Left cardiac atrium (tissue), 4 donors: ENCODE data around the gene TERC. TPM values are rescaled to one million over a fixed set of nuclear protein-coding genes. Genes with fewer than 3 reads are reported as not detected.
"Not testable (repeated sequence)": the region's sequence is repeated elsewhere in the genome, so short reads cannot be mapped to it uniquely, and the experiment has no call there.

Source experiments
- ATAC-seq, 2 donors: fragments of 200-7000 bp; cut with Tn5 transposase; one replicate each; pipeline ENCODE4 v1.9.1; 2020; ENCODE audit warnings: mild to moderate bottlenecking in 2 of 2, moderate library complexity in 2 of 2
- DNase-seq: peaks from one replicate; pipeline ENCODE4 v3.0.0-alpha.2; 2020
- intact Hi-C, 2 donors: fragments of 100-400 bp; cut with DNase I; formaldehyde crosslinking; loops; one replicate each; pipeline versions ENCODE4 v1.14.1 to v1.15.1; 2022 to 2023
- total RNA-seq, 2 donors: library from RNA; stranded (reverse); fragmentation: NEBNext Ultra II Directional; extraction: Animal tissue kit (Norgen Biotek cat#: 25700); gene quantifications; one replicate each; pipeline ENCODE4 v1.2.1, GENCODE V29; 2021
- donor health status: DM: no; HTN: yes; CAD: no.
- donor health status: DM: no; HTN: yes; CAD: no; lungs with severe emphysema.
- donor health status: DM: yes; HTN: yes; CAD: no.
- donor health status: Dilated cardiomyopathy.

The TERC gene
- total RNA-seq, 2 donors from 2014 or later, result 1.7 to 7.2 TPM

DNA sequence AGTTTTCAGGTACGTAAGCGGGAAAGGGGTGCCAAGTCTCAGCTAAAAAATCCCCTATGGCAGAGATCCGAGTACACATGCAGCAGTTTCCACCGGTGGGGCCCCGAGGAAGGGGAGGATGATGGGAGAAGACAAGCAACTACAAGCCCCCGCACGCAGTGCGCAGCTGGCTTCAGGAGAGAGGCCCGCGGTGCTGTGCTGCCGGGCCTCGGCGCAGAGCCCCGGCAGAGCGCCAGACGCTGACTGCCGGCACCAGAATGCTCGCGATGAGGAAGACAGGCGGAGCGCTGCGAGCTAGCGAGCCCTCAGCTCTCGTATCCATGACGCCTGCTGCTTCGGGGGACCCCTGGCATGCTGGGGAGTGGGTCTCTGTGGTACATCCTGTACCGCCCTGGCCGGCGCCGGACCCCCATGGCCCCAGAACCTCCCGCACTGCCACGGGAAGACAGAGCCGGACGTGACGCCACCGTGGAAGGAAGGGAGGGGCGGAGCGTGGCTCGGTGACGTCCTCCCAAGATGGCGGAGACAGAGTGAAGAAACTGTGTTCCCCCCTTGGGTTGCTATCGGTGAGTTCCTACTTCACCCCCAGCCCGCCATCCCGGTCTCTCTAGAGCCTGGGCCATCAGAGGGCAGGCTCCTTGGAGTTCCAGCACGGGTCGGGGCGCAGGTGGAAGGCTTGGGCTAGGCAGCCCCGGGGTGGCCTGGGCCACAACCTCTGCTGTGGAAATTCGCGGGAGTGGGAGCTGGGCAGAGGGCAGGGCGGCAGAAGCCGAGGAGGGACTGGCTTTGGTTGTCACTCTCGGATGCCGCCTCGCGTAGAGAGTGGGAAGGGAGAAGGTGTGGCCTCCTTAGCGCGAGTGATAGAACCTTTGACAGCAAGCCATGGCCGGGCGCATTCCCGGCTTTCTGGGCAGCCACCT is 8.3 kb upstream of the TERC start, which contains the start of gene MYNN:
MYNN (plus strand) TSS at position 500 of the 920 bp plus-strand sequence. CDS start 900 bp downstream, outside the sequence.
- ATAC-seq, result peak; percentile 93 to 96
- intact Hi-C loops, result no loop called here
- peak; percentile 94 for DNase-seq

DNA sequence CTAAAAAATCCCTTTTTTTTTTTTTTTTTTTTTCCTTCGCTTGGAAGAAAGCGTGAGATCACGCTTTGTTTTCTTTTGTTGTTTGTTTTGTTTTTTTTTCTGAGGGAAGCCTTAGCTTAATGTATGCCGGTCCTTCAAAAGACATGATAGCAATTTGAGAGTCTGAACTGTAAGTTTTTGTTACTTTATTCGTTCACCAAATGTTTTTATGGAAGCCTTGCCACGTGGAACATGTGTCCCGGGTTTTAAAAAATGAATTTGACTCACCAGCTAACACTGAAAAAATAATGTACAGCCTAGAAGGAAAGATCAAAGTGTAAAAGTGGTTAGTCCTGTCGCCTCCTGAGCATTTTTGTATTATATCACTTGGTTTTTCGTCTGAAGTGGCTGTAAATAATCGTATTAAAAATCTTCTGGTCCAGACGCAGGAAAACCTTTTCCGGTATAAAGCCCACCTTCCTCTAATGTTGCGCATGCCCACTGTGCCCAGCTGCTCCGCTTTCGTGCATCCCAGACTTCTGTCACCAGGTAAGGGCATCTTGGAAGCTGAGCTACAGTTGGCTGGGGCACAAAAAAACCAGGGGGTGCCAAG is 7.5 kb upstream of the TERC start:
- ATAC-seq (peak; percentile 69 to 80), DNase-seq (peak; percentile 77)
- intact Hi-C loops, result no loop called here

DNA sequence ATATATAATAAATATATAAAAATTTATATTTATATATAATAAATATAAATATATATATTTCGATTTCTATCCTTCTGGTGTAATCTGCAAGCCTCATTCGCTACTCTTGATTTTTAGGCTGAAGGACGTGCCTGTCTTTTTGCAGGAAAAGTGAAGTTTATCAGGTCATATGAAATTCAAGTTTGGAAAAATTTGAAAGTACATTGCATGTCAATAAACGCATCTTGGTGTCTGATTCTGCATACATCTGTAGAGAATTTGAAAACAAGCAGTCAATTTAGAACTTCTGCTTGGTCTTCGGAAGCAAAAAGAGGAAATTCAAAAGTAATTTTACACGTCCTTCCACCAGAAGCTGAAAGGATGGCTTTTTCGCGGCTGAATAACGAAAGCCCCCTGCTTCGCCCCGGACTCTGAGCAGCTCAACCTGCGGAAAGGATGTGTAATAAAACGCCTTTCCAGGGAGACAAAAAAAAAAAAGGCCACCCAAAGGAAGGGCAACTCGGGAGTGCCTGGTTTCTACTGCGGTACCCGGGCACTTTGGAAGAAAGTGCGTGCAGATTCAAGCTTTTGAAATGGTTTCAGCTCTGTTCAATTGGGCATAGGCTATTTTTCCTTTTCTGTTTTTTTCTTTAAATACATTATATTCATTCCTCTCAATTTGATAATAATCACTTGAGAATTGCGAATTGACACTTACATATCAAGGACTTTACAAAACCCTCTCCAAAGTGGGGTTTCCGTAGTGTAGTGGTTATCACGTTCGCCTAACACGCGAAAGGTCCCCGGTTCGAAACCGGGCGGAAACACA is 6.8 kb upstream of the TERC start:
- DNase-seq (peak; percentile 58), ATAC-seq (peak; percentile 32 to 49)
- intact Hi-C loops, result no loop called here

DNA sequence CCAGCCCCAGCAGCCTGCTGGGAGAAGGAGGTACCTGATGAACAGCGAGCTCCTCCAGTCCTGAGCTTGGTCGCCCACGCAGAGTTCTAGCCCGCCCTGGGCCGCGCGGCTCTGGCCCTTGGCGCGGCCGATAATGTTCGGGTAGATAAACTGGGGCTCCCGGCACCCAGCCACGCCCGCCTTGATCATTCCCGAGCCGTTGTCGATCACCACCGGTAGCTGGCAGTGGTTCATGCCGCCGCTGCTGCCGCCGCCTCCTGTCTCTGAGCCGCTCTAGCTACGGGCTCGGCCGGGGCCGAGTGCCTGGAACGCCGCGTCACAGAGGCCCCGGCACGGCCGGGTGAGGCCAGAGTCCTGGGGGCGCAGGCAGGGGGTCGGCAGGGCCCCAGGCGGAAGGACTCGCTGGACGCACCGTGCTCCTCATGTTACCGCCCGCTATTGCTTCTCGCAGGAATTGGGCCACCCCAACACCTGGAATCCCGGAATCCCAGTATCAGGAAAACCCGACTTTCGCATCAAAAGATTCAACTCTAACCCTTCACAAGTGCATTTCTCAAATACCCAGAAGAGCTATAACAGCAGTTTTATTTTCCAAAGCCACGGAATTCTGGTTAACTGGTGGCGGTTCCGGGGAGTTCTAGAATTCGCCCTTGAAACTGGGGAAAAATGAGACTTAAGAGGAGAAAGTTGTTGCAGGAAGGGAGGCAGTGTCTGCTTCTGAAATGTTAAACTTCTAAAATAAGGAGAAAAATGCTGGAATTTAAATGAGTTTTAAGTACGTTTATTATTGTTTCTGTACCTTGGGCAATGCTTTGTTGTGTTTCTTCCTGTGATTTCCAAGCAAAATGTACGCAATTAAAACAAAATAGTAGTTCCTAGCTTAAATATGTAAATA is 4.7 kb upstream of the TERC start, which contains the start of gene ACTRT3:
ACTRT3 (minus strand) TSS at position 275 of the 895 bp plus-strand sequence; CDS start at position 234, 41 bp downstream.
- peak; percentile 6 to 8 for ATAC-seq
- DNase-seq, result peak; percentile 84
- intact Hi-C loops, result no loop called here

DNA sequence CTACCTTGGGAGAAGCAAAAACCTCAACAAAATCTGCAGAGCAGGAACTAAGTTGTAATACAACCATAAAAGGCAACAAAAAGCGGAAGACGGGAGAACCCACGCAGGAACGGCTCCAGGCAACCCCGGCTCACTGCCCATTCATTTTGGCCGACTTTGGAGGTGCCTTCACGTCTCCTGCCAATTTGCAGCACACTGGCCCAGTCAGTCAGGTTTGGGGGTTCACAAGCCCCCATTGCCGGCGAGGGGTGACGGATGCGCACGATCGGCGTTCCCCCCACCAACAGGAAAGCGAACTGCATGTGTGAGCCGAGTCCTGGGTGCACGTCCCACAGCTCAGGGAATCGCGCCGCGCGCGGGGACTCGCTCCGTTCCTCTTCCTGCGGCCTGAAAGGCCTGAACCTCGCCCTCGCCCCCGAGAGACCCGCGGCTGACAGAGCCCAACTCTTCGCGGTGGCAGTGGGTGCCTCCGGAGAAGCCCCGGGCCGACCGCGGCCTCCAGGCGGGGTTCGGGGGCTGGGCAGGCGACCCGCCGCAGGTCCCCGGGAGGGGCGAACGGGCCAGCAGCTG is 463 bp downstream of the TERC start:
- peak; percentile 77 for DNase-seq
- peak; percentile 73 to 75 for ATAC-seq
- intact Hi-C loops, result loop anchor here in 1 of 2 donors (5.0 kb wide), 1 partner anchor 203 kb away; the partner anchor contains the start of gene SEC62

DNA sequence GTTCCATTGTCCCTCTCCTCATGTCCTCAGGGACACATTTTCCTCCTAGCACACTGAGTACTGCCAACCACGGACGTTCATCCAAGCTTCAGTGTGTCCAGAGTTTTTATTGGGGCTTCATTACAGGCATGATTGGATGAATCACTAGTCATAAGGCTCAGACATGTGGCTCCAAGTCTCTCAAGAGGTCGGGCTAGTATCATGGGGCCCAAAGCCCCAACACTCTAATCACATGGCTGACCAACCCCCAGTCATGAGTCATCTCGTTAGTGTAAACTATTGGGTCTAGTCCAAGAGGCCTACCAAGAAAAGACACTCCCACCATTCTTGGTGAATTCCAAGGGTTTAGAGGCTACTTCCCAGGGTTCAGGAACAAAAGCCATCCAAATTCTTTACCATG is 4.4 kb downstream of the TERC start:
- DNase-seq, result no peak
- no peak for ATAC-seq
- intact Hi-C loops, result loop anchor here in 1 of 2 donors (5.0 kb wide), 1 partner anchor 207 kb away; the partner anchor contains the start of gene SEC62

DNA sequence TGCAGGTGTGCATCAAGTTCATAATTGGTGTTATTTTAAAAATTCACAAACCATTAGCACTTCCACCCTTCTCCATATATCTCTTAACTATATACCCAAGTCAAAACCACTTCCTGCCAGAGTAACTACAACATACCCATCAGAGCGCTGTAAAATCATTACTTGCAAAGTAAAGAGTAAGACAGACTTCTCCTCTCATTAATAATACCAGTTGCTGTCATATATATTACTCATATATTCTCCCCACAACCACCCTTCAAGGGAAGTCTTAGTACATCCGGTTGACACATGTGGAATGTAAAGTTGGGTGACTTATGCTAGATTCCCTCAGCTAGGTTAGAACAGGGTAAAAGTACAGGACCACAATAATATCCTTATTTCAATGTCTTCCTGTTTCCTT is 5.6 kb downstream of the TERC start:
- DNase-seq (no peak), ATAC-seq (no peak)
- intact Hi-C loops, result no loop called here

DNA sequence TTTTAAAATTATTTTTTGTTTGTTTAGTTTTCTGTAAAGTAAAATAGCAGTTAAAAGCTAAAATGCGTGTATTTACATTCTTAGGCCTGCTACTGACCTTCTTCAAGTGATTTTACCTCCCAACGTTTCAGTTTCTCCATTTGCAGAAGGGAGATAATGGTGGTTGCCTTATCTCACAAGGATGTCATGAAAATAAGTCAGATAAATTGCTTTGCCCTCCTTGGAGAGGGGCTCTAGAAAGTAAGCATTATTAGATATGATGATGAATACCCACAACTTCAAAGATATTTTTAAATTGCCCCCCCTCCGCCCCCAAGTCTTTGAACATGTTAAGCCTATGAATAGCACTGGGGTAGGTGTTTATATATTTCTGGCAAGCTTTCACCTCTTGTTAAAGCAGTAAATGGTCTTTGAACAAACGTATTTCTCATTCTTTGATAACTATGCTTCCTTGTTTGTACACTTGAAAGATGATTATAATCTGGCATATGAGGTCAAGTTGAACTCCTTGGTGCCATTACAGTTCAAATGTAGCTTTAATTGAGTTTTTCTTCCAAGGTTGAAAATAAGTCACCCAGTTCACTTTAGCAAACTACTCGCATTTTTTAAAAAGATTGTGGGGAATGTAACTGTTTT is 6.4 kb downstream of the TERC start:
- DNase-seq, result no peak
- intact Hi-C loops, result no loop called here
- no peak for ATAC-seq

DNA sequence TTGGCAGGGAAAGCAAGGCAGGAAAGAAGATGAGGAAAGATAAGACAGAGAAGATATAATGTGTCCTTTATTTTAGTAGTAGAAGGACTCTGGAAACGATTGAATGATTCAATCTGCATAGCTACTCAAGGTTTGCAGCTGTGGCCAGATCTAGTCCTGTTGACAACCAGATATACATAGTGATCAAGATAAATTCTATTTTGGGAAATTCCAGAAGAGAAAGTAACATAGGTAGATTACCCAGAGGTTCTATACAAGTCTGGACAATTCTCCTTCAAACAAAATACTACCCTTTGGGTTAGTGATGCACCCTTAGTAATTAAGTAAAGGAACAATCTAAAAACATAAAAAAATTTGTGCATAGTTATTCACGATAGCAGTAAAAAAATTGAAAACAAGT is 9.4 kb downstream of the TERC start:
- ATAC-seq (no peak), DNase-seq (no peak)
- intact Hi-C loops, result no loop called here

DNA sequence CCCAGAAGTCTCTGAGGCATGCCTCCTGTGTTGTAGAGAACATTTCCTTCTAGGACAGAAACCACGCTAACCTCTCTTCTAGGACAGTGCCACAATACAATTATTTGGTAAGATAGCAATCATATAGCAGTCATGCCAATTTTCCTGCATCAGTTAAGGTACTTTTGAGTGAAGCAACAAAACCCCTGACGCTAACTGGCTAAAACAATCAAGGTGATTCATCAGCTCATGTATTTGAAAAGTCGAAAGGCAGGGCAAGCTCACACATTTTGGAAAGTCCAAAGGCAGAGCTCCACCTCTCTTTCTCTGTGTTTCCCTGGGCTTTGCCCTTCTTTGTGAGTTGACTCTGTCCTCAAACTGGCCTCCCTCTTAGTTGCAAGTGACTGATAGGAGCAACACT is 10.1 kb downstream of the TERC start:
- no peak for ATAC-seq
- no peak for DNase-seq
- intact Hi-C loops, result no loop called here

DNA sequence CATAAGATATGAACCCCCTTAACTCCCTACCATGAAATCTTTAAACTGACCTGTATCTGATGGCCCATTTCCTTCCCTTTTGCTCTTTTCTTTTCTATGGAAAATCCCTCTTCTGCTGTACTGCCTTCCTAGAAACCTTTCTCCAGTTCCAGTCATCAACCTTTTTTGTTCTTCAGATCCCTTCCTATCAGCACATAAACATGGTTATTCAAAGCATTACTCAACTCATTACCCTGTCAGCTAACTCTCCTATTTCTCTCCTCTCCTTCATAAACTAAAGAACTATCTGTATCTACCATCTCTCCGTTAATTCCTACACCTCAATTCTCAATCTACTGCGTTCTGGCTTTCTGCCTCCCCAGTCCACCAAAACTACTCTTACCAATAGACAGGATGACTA is 13.0 kb downstream of the TERC start:
- DNase-seq (no peak), ATAC-seq (no peak)
- intact Hi-C loops, result no loop called here

DNA sequence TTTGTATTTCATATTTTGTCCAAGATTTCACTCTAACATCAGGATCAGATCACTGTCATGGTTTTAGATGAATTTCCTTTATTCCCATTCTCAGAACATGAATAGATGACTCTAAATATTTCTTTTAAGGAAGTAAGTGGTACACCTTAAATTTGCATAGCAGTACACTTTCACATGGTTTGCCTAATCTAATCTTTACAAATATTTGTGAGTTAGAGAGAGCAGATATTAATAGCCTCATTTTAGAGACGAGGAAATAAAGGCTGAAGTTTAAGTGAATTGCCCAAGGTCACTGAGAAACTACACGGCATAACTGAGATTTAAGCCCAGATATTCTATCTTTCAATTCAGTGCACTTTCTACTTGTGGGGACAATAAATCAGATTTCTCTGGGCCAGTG is 14.2 kb downstream of the TERC start:
- ATAC-seq (no peak), DNase-seq (no peak)
- intact Hi-C loops, result no loop called here

DNA sequence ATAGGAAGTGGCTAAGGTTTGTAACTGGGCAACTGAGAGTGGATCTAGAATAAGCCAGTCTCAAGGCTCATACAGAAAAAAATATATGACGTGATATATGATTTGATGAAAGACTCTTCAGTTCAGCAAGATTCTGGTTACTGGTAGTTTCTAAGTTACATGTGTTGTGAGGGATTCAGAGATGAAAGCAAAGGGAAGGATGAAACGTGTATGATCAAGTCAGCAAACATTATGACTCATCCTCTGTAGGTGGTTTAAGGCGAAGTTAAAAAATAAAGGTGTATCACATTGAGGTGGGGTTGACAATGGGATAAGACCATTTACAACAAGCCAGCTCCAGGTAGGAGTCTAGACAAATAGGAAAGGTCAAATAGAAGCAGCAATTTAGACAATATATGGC is 16.2 kb downstream of the TERC start:
- ATAC-seq (no peak), DNase-seq (no peak)
- intact Hi-C loops, result no loop called here

DNA sequence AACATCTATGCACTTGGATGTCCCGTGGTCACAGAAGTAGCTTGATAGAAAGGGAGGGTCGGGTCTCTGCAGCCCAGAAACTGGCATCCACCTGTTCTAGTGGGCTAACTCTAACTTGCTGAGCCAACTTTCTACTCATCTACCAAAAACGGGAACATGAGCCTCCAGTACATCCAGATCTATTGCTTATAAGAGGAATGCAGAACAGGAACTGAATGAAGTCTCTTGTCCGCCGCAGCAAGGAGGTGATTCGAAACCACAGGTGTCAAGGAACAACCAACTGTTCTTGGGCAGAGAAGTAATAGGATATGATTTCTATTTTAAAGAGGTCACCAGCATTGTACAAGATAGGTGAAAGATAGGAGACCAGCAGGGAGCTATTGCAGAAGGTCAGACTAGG is 17.9 kb downstream of the TERC start:
- intact Hi-C loops, result no loop called here
- DNase-seq, result no peak
- no peak for ATAC-seq

DNA sequence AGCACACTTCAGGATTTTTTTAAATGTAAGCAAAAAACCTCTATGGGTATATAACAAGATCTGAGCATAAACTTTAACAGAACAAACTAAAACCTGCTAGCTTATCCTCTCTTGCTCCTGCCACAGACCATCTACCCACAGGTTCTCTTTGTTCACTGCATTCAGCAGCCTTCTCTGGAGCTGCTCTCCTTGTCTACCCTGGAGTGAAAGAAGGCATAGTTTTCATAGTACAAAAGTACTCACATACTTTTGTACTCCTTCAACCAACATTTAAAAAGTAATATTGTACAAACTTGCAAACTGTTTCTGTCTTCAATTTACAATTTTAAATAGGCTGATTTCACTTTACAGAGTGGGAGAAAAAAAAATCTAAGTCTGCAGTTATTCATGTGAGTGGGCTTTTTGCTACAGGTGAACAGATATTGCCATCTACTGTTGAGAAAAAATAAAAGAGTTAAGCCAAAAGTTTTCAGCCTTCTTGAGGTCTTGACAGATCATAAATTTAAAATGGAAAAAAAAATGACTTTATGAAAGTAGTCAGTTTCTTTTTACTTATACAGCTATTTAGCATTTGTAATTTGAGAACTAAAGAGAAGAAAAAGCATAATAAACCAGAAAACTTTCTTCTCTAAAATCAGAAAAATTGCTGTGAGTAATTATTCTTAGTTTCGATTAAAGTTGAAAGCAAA is 20.4 kb downstream of the TERC start:
- ATAC-seq, result no peak
- no peak for DNase-seq

DNA sequence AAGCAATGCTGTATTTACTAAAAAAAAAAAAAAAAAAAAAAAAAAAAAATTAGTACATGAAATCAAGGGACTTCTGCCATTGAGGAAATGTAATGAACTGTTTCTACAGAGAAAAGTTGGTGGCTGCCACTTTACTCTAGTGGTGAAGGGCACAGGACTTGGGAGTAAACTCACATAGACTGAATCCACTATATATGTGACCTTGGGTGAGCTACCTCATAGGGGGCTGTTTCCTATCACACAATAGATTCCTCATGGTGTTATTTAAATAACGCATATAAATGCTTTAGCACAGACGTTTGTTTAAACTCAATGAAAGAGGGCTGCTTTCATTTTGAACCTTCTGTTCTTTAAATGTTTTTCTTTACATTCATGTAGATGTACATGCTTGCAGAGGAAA is 25.8 kb downstream of the TERC start:
- ATAC-seq (no peak), DNase-seq (no peak)
- intact Hi-C loops, result no loop called here

More for the DNA sequence above, 20.4 kb downstream of the TERC start:
- intact Hi-C loops, result loop anchor here in 1 of 2 donors (5.0 kb wide), 2 partner anchors 597 to 882 kb away; no protein-coding TSS in a partner anchor

DNA sequence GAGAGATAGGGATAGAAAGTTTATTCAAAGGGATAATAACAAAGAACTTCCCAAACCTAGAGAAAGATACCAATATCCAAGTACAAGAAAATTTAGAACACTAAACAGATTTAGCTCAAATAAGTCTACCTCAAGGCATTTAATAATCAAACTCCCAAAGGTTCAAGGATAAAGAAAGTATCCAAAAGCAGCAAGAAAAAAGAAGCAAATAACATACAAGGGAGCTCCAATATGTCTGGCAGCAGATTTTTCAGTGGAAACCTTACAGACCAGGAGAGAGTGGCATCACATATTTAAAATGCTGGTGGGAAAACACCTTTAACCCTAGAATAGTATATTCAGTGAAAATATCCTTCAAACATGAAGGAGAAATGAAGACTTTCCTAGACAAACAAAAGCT is 33.0 kb downstream of the TERC start:
- ATAC-seq, DNase-seq, intact Hi-C loops: not testable (repeated sequence)
